GM23338 (cell line): Measurements from ENCODE around the gene TEKT3.

Source experiments
- CREB1 ChIP-seq: fragments of 250-450 bp; sonication (Bioruptor Pico); IDR thresholded peaks from 2 replicates; pipeline ENCODE4 v1.5.0; 2020; ENCODE audit warnings: low read depth, mild to moderate bottlenecking, moderate library complexity
- CTCF ChIP-seq, 2 experiments: fragments of 200-600 bp in 1 of 2; sonication (generic) in 1 of 2; conservative IDR thresholded peaks; 2 replicates each; pipeline versions ENCODE4 v1.5.1 to v1.6.1; 2016 to 2017; ENCODE audit warnings: antibody characterized with exemption in 2 of 2, low read depth in 2 of 2, mild to moderate bottlenecking in 2 of 2, moderate library complexity in 1 of 2
- EZH2 ChIP-seq: fragments of 200-600 bp; sonication (generic); IDR thresholded peaks from one replicate; pipeline ENCODE4 v1.8.0; 2017; ENCODE audit warnings: antibody characterized with exemption, mild to moderate bottlenecking, low read depth; ENCODE audit not compliant: unreplicated experiment

- TF ChIP-seq CTCF (conservative IDR thresholded peaks at IDR 0.05; ENCODE audit: low read depth in 2 of 2) (no peak), CREB1 (CRISPR knock-in tag) (no peak), EZH2 (no peak)
Measured at GRCh38 chr17:15269780-15270089, 71.7 kb downstream of the TEKT3 start.
